Measurements from ENCODE around the gene ZNF92. TPM values are rescaled to one million over a fixed set of nuclear protein-coding genes. Genes with fewer than 3 reads are reported as not detected.

ZNF92 gene
- total and polyA plus RNA-seq, 2 donors (not counting 1 experiment from before 2014, with no cell fraction given) = 8.2 to 65.4 TPM

GRCh38 chr7:65448816-65449504, 75.3 kb downstream of the ZNF92 start:
- H2AFZ ChIP-seq (ENCODE audit: insufficient read depth, low read depth, low read length, poor library complexity, severe bottlenecking) = no peak overlapping the region
- Mint-ChIP-seq H3K9me3 (ENCODE audit: insufficient read depth) (no peaks in the 10 kb centered on the region), H3K4me1 (peaks cover 25% of the 10 kb centered on the region), H3K27ac (no peak overlapping the region), H3K4me3 (no peak overlapping the region), H3K27me3 (peaks cover 4% of the 10 kb centered on the region)
- H3K9ac ChIP-seq (ENCODE audit: low read length) = no peak overlapping the region
- H3K4me3 ChIP-seq (ENCODE audit: control extremely low read depth in 1 of 5, extremely low read depth in 1 of 5, insufficient read depth in 1 of 5, low read depth in 2 of 5, low read length in 4 of 5) = no peak overlapping the region
- POLR2A ChIA-PET = no interaction called here
- DNase-seq (no peak), ATAC-seq (ENCODE audit: low read depth) (peak; percentile 28)
- peaks cover 0 to 8% of the 10 kb centered on the region in 2 donors for H3K4me1 ChIP-seq (ENCODE audit: control insufficient read depth in 2 of 2, insufficient read depth in 2 of 2, low read length in 2 of 2)
- H3K36me3 ChIP-seq (replicated peaks in 1 of 2; ENCODE audit: control extremely low read depth in 1 of 2, control insufficient read depth in 1 of 2, extremely low read depth in 1 of 2, insufficient read depth in 2 of 2, low read length in 1 of 2) = no peaks in the 10 kb centered on the region
- no peaks in the 10 kb centered on the region for H3K79me2 ChIP-seq (ENCODE audit: control insufficient read depth, insufficient read depth, low read length)
- peaks cover 0 to 9% (median 3%) of the 10 kb centered on the region in 3 donors for H3K9me3 ChIP-seq (ENCODE audit: control extremely low read depth in 1 of 3, control insufficient read depth in 2 of 3, insufficient read depth in 1 of 3, low read length in 2 of 3)
- TF ChIP-seq CTCF (IDR thresholded peaks at IDR 0.05) (no peak), EZH2 (IDR thresholded peaks at IDR 0.05; ENCODE audit: borderline replicate concordance, insufficient read depth, low read depth, low read length, poor library complexity, severe bottlenecking) (no peak)
- CTCF ChIA-PET = no interaction called here
- no peak overlapping the region for H3K27ac ChIP-seq (ENCODE audit: low read length in 2 of 2)
- intact Hi-C loops (cut with micrococcal nuclease) = loop anchor here (10.0 kb wide), 1 partner anchor 56 kb away; no protein-coding TSS in a partner anchor
- H3K27me3 ChIP-seq (replicated peaks in 1 of 4; ENCODE audit: control extremely low read depth in 1 of 4, control insufficient read depth in 3 of 4, insufficient read depth in 4 of 4, low read length in 3 of 4) = no peaks in the 10 kb centered on the region
- H4K20me1 ChIP-seq (ENCODE audit: control insufficient read depth, insufficient read depth, low read length, poor library complexity, severe bottlenecking) = no peaks in the 10 kb centered on the region
- no peak overlapping the region for H3K4me2 ChIP-seq (replicated peaks; ENCODE audit: low read depth, low read length, poor library complexity, severe bottlenecking)

- CTCF ChIA-PET = interaction anchor here (1.0 kb wide), 1 partner anchor 8 kb away, joined by 3 read pairs; no protein-coding TSS in a partner anchor
- TF ChIP-seq CTCF (IDR thresholded peaks at IDR 0.05) (no peak), EZH2 (IDR thresholded peaks at IDR 0.05; ENCODE audit: borderline replicate concordance, insufficient read depth, low read depth, low read length, poor library complexity, severe bottlenecking) (no peak)
These were observed 75.8 kb downstream of the ZNF92 start for GRCh38 chr7:65449505-65449852.

More at GRCh38 chr7:65449505-65449852, 75.8 kb downstream of the ZNF92 start:
- H3K4me1 Mint-ChIP-seq = peaks cover 31% of the 10 kb centered on the region
- Histone ChIP-seq H3K27me3 (replicated peaks in 1 of 4; ENCODE audit: control extremely low read depth in 1 of 4, control insufficient read depth in 3 of 4, insufficient read depth in 4 of 4, low read length in 3 of 4) (no peaks in the 10 kb centered on the region), H3K4me3 (ENCODE audit: control extremely low read depth in 1 of 5, extremely low read depth in 1 of 5, insufficient read depth in 1 of 5, low read depth in 2 of 5, low read length in 4 of 5) (no peak overlapping the region), H3K4me1 (ENCODE audit: control insufficient read depth in 2 of 2, insufficient read depth in 2 of 2, low read length in 2 of 2) (peaks cover 0 to 13% of the 10 kb centered on the region in 2 donors), H3K79me2 (ENCODE audit: control insufficient read depth, insufficient read depth, low read length) (no peaks in the 10 kb centered on the region), H3K9me3 (ENCODE audit: control extremely low read depth in 1 of 3, control insufficient read depth in 2 of 3, insufficient read depth in 1 of 3, low read length in 2 of 3) (peaks cover 0 to 9% (median 3%) of the 10 kb centered on the region in 3 donors), H3K4me2 (replicated peaks; ENCODE audit: low read depth, low read length, poor library complexity, severe bottlenecking) (no peak overlapping the region), H3K27ac (ENCODE audit: low read length in 2 of 2) (no peak overlapping the region), H3K36me3 (replicated peaks in 1 of 2; ENCODE audit: control extremely low read depth in 1 of 2, control insufficient read depth in 1 of 2, extremely low read depth in 1 of 2, insufficient read depth in 2 of 2, low read length in 1 of 2) (no peaks in the 10 kb centered on the region), H2AFZ (ENCODE audit: insufficient read depth, low read depth, low read length, poor library complexity, severe bottlenecking) (no peak overlapping the region), H3K9ac (ENCODE audit: low read length) (no peak overlapping the region), H4K20me1 (ENCODE audit: control insufficient read depth, insufficient read depth, low read length, poor library complexity, severe bottlenecking) (no peaks in the 10 kb centered on the region)
- H3K4me3 Mint-ChIP-seq = no peak overlapping the region
- intact Hi-C loops (cut with micrococcal nuclease) = loop anchor here (10.0 kb wide), 1 partner anchor 55 kb away; no protein-coding TSS in a partner anchor
- ATAC-seq (ENCODE audit: low read depth) (no peak), DNase-seq (no peak)
- H3K27me3 Mint-ChIP-seq = peaks cover 9% of the 10 kb centered on the region
- WGBS (ENCODE audit: insufficient coverage) = no CpG with 5 or more reads among the region's 2 CpGs
- no peak overlapping the region for H3K27ac Mint-ChIP-seq
- POLR2A ChIA-PET = no interaction called here
- H3K9me3 Mint-ChIP-seq (ENCODE audit: insufficient read depth) = no peaks in the 10 kb centered on the region

All from B cell (primary cell).